ENCODE results near the gene RFXANK. TPM values are rescaled to one million over a fixed set of nuclear protein-coding genes. Genes with fewer than 3 reads are reported as not detected.

The RFXANK gene
- total and polyA plus RNA-seq, 4 donors, result 8.9 to 27.8 (median 19.0) TPM

DNA sequence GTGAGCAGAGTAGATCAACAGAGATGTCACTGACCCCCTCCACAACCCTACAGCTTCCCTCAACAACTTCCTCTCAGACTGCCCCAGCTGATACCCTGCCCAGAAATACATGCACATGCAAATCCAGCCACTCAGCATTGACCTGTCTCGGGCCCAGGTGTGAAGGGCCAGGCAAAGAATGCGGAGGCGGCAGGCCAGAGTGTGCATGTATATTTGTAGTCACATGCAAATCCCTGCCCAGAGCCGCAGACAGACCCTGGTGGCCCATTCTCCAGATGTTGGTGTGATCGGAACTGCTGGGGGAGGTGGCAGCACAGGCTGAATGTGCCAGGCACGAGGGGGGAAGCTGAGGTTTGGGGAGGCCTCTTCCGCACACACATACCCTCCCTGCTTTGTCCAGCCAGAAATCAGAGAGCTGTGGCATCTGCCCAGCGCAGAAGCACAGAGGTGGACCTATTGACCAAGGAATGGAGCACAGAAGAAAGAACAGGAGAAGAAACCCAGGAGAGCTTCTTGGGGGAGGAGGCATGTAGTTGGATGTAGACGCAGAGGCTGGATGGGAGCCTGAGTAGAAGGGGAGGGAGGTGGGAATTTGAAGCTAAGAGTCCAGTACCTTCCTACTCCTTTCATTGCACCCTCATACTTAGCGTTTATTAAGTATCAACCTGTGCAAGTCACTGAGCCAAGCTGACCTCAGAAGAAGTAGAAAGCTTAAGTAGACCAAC is 36.4 kb upstream of the RFXANK start (continued):
- TF ChIP-seq, protein P1, sequence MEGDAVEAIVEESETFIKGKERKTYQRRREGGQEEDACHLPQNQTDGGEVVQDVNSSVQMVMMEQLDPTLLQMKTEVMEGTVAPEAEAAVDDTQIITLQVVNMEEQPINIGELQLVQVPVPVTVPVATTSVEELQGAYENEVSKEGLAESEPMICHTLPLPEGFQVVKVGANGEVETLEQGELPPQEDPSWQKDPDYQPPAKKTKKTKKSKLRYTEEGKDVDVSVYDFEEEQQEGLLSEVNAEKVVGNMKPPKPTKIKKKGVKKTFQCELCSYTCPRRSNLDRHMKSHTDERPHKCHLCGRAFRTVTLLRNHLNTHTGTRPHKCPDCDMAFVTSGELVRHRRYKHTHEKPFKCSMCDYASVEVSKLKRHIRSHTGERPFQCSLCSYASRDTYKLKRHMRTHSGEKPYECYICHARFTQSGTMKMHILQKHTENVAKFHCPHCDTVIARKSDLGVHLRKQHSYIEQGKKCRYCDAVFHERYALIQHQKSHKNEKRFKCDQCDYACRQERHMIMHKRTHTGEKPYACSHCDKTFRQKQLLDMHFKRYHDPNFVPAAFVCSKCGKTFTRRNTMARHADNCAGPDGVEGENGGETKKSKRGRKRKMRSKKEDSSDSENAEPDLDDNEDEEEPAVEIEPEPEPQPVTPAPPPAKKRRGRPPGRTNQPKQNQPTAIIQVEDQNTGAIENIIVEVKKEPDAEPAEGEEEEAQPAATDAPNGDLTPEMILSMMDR (IDR thresholded peaks at IDR 0.05; ENCODE audit: low read depth, low read length, missing input control), result no peak
- TF ChIP-seq FOXA1 (IDR thresholded peaks at IDR 0.05), result no peak

DNA sequence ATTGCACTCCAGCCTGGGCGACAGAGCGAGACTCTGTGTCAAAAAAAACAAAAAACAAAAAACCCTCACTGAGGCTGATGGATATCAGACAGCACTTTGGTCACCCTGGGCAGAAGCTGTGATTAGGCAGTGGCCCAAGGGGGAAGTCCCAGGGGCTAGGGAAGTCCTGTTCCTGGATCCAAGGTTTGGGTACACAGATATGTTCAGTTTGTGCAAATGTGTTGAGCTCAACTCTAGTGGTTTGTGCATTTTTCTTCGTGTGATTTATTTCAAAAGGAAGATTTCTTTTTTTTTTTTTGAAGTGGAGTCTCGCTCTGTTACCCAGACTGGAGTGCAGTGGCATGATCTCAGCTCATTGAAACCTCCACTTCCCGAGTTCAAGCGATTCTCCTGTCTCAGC is 34.2 kb upstream of the RFXANK start:
- H3K27ac ChIP-seq (ENCODE audit: low read depth in 1 of 2, low read length in 2 of 2), result no peak overlapping the region
- WGBS, result 78% methylated on average over 6 of the region's 6 CpGs
- H3K4me1 ChIP-seq (ENCODE audit: control insufficient read depth in 4 of 4, insufficient read depth in 4 of 4, low read length in 3 of 4), result no peaks in the 10 kb centered on the region
- no peaks in the 10 kb centered on the region for H3K9me3 ChIP-seq (ENCODE audit: control insufficient read depth in 4 of 4, low read length in 3 of 4)
- no peak overlapping the region for H3K4me3 ChIP-seq (ENCODE audit: low read depth in 1 of 3, low read length in 3 of 3)
- no peak for TF ChIP-seq GABPA (IDR thresholded peaks at IDR 0.05 in 1 of 2, conservative IDR thresholded peaks at IDR 0.05 in 1 of 2)
- TF ChIP-seq, protein P2, sequence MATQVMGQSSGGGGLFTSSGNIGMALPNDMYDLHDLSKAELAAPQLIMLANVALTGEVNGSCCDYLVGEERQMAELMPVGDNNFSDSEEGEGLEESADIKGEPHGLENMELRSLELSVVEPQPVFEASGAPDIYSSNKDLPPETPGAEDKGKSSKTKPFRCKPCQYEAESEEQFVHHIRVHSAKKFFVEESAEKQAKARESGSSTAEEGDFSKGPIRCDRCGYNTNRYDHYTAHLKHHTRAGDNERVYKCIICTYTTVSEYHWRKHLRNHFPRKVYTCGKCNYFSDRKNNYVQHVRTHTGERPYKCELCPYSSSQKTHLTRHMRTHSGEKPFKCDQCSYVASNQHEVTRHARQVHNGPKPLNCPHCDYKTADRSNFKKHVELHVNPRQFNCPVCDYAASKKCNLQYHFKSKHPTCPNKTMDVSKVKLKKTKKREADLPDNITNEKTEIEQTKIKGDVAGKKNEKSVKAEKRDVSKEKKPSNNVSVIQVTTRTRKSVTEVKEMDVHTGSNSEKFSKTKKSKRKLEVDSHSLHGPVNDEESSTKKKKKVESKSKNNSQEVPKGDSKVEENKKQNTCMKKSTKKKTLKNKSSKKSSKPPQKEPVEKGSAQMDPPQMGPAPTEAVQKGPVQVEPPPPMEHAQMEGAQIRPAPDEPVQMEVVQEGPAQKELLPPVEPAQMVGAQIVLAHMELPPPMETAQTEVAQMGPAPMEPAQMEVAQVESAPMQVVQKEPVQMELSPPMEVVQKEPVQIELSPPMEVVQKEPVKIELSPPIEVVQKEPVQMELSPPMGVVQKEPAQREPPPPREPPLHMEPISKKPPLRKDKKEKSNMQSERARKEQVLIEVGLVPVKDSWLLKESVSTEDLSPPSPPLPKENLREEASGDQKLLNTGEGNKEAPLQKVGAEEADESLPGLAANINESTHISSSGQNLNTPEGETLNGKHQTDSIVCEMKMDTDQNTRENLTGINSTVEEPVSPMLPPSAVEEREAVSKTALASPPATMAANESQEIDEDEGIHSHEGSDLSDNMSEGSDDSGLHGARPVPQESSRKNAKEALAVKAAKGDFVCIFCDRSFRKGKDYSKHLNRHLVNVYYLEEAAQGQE (IDR thresholded peaks at IDR 0.05), result no peak
- H3K36me3 ChIP-seq (ENCODE audit: control insufficient read depth in 4 of 4, insufficient read depth in 3 of 4, low read depth in 1 of 4, low read length in 3 of 4), result no peaks in the 10 kb centered on the region
- no peak for DNase-seq (ENCODE audit: low spot score)
- H3K27me3 ChIP-seq (ENCODE audit: control insufficient read depth in 4 of 4, insufficient read depth in 4 of 4, low read length in 3 of 4), result no peaks in the 10 kb centered on the region
- no peak overlapping the region for H3K9ac ChIP-seq (ENCODE audit: low read depth in 1 of 2, low read length in 2 of 2)

DNA sequence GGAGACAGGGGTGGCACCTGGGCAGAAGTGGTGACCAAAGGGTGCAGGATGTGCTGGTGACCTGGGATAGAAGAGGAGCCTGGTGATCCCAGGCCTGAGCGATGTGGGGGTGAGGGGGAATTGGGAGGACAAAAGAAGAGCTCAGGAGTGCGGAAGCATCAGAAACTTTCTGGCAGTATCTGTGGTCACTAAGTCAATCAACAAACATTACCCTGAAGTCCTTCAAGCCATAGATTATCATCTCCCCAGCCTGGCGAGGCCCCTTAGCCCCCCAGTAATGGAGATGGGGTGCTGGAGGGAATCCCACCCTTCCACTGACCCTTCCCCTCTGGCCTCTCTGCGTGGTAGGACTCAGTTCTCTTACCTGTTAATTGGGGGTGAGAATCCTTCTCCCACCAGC is 32.5 kb upstream of the RFXANK start:
- TF ChIP-seq RXRA (IDR thresholded peaks at IDR 0.05) (no peak), HNF4G (IDR thresholded peaks at IDR 0.05) (no peak), FOXA2 (IDR thresholded peaks at IDR 0.05) (no peak), GABPA (IDR thresholded peaks at IDR 0.05 in 1 of 2, conservative IDR thresholded peaks at IDR 0.05 in 1 of 2) (no peak), JUND (IDR thresholded peaks at IDR 0.05) (no peak), NR2F2 (IDR thresholded peaks at IDR 0.05) (no peak), SP1 (IDR thresholded peaks at IDR 0.05) (no peak), HNF4A (conservative IDR thresholded peaks at IDR 0.05) (no peak), EGR1 (IDR thresholded peaks at IDR 0.05; ENCODE audit: low read depth in 2 of 2) (no peak)
- TF ChIP-seq, protein P1 (IDR thresholded peaks at IDR 0.05; ENCODE audit: low read depth, low read length, missing input control), result no peak
- TF ChIP-seq, protein P3, sequence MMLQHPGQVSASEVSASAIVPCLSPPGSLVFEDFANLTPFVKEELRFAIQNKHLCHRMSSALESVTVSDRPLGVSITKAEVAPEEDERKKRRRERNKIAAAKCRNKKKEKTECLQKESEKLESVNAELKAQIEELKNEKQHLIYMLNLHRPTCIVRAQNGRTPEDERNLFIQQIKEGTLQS (IDR thresholded peaks at IDR 0.05), result no peak
- Histone ChIP-seq H3K36me3 (ENCODE audit: control insufficient read depth in 4 of 4, insufficient read depth in 3 of 4, low read depth in 1 of 4, low read length in 3 of 4) (no peaks in the 10 kb centered on the region), H3K27me3 (ENCODE audit: control insufficient read depth in 4 of 4, insufficient read depth in 4 of 4, low read length in 3 of 4) (no peaks in the 10 kb centered on the region), H3K4me1 (ENCODE audit: control insufficient read depth in 4 of 4, insufficient read depth in 4 of 4, low read length in 3 of 4) (no peaks in the 10 kb centered on the region), H3K4me3 (ENCODE audit: low read depth in 1 of 3, low read length in 3 of 3) (no peak overlapping the region), H3K9ac (ENCODE audit: low read depth in 1 of 2, low read length in 2 of 2) (no peak overlapping the region), H3K9me3 (ENCODE audit: control insufficient read depth in 4 of 4, low read length in 3 of 4) (no peaks in the 10 kb centered on the region), H3K27ac (ENCODE audit: low read depth in 1 of 2, low read length in 2 of 2) (no peak overlapping the region)
- DNase-seq (ENCODE audit: low spot score), result no peak
- WGBS, result 93% methylated on average over 4 of the region's 4 CpGs
